ENCODE measurements around the gene FNIP1.
"Not testable (repeated sequence)": the region's sequence is repeated elsewhere in the genome, so short reads cannot be mapped to it uniquely, and the experiment has no call there.

FNIP1 gene

GRCh38 chr5:131684051-131684450 lies 112.8 kb downstream of the FNIP1 start:
- DNase-seq (ENCODE audit: low read depth): no peak

GRCh38 chr5:131682826-131683225 lies 114.0 kb downstream of the FNIP1 start:
- DNase-seq (ENCODE audit: low read depth): no peak

- DNase-seq (ENCODE audit: low read depth): no peak
These were observed 114.6 kb downstream of the FNIP1 start for GRCh38 chr5:131682175-131682574.

GRCh38 chr5:131679911-131680310 lies 116.9 kb downstream of the FNIP1 start:
- DNase-seq (ENCODE audit: low read depth): no peak

- DNase-seq (ENCODE audit: low read depth): not testable (repeated sequence)
These were observed 118.5 kb downstream of the FNIP1 start for GRCh38 chr5:131678273-131678672.

GRCh38 chr5:131677115-131677514 lies 119.7 kb downstream of the FNIP1 start:
- no peak for DNase-seq (ENCODE audit: low read depth)

- DNase-seq (ENCODE audit: low read depth): no peak
These were observed 124.0 kb downstream of the FNIP1 start for GRCh38 chr5:131672776-131673175.

GRCh38 chr5:131671994-131672655 lies 124.7 kb downstream of the FNIP1 start:
- DNase-seq (ENCODE audit: low read depth): no peak

- DNase-seq (ENCODE audit: low read depth): no peak
These were observed 125.4 kb downstream of the FNIP1 start for GRCh38 chr5:131671409-131671808.

GRCh38 chr5:131664929-131665328 lies 131.9 kb downstream of the FNIP1 start:
- no peak for DNase-seq (ENCODE audit: low read depth)

- no peak for DNase-seq (ENCODE audit: low read depth)
These were observed 134.9 kb downstream of the FNIP1 start for GRCh38 chr5:131661933-131662332.

GRCh38 chr5:131659841-131660240 lies 137.0 kb downstream of the FNIP1 start:
- no peak for DNase-seq (ENCODE audit: low read depth)

GRCh38 chr5:131659290-131659689 lies 137.5 kb downstream of the FNIP1 start:
- no peak for DNase-seq (ENCODE audit: low read depth)

GRCh38 chr5:131654776-131655175 lies 142.0 kb downstream of the FNIP1 start:
- no peak for DNase-seq (ENCODE audit: low read depth)

GRCh38 chr5:131654309-131654708 lies 142.5 kb downstream of the FNIP1 start:
- no peak for DNase-seq (ENCODE audit: low read depth)

GRCh38 chr5:131649161-131649560 lies 147.7 kb downstream of the FNIP1 start:
- no peak for DNase-seq (ENCODE audit: low read depth)

GRCh38 chr5:131647048-131647769 lies 149.6 kb downstream of the FNIP1 start:
- DNase-seq (ENCODE audit: low read depth): no peak

GRCh38 chr5:131644822-131645221 lies 152.0 kb downstream of the FNIP1 start:
- DNase-seq (ENCODE audit: low read depth): no peak

GRCh38 chr5:131644370-131644769 lies 152.4 kb downstream of the FNIP1 start:
- DNase-seq (ENCODE audit: low read depth): no peak

GRCh38 chr5:131641494-131641893 lies 155.3 kb downstream of the FNIP1 start:
- no peak for DNase-seq (ENCODE audit: low read depth)

GRCh38 chr5:131640043-131640856 lies 156.6 kb downstream of the FNIP1 start:
- DNase-seq (ENCODE audit: low read depth): no peak

GRCh38 chr5:131639148-131639547 lies 157.7 kb downstream of the FNIP1 start:
- DNase-seq (ENCODE audit: low read depth): no peak

- no peak for DNase-seq (ENCODE audit: low read depth)
These were observed 159.1 kb downstream of the FNIP1 start for GRCh38 chr5:131637694-131638093.
